ENCODE measurements around the gene KAT2A. TPM values are rescaled to one million over a fixed set of nuclear protein-coding genes. Genes with fewer than 3 reads are reported as not detected.

Gene KAT2A
- 49.1 TPM for polyA plus RNA-seq
- long read RNA-seq, donor 1, partial matches to known transcripts, result 0 of 2 reads
- long read RNA-seq, donor 1, other reads (novel, unspliced or antisense), result 0 of 2 reads
- long read RNA-seq, donor 2, transcript KAT2A-202 (18 exons, 2,990 nt), result major isoform, 6 of 11 reads
- long read RNA-seq, donor 2, partial matches to known transcripts, result 0 of 11 reads
- long read RNA-seq, donor 2, other reads (novel, unspliced or antisense), result 0 of 11 reads
- long read RNA-seq, donor 3, result 0 reads
- long read RNA-seq, donor 4, result 0 reads
- long read RNA-seq, donor 5, partial matches to known transcripts, result 0 of 1 reads
- long read RNA-seq, donor 5, other reads (novel, unspliced or antisense), result 0 of 1 reads
- long read RNA-seq, donor 6, partial matches to known transcripts, result 0 of 6 reads
- long read RNA-seq, donor 6, other reads (novel, unspliced or antisense), result 0 of 6 reads
- long read RNA-seq, donor 7, partial matches to known transcripts, result 0 of 6 reads
- long read RNA-seq, donor 7, other reads (novel, unspliced or antisense), result 0 of 6 reads
- long read RNA-seq, donor 8, partial matches to known transcripts, result 0 of 5 reads
- long read RNA-seq, donor 8, other reads (novel, unspliced or antisense), result 0 of 5 reads
- long read RNA-seq, donor 9, partial matches to known transcripts, result 0 of 6 reads
- long read RNA-seq, donor 9, other reads (novel, unspliced or antisense), result 0 of 6 reads
- long read RNA-seq, donor 10, partial matches to known transcripts, result 5 of 11 reads
- long read RNA-seq, donor 10, other reads (novel, unspliced or antisense), result 0 of 11 reads
- long read RNA-seq, donor 11, partial matches to known transcripts, result 0 of 6 reads
- long read RNA-seq, donor 11, other reads (novel, unspliced or antisense), result 0 of 6 reads

- Histone ChIP-seq H3K27ac (ENCODE audit: low read length) (peak within 1 kb of the TSS; percentile 58), H3K9me3 (ENCODE audit: control insufficient read depth, low read depth, low read length) (no peaks in the 10 kb centered on the region), H3K4me1 (ENCODE audit: control insufficient read depth, insufficient read depth, low read length) (peaks cover 25% of the 10 kb centered on the region), H3K36me3 (ENCODE audit: control insufficient read depth, insufficient read depth, low read length) (peaks cover 37% of the 10 kb centered on the region), H3K27me3 (ENCODE audit: control insufficient read depth, insufficient read depth, low read length) (no peaks in the 10 kb centered on the region), H3K4me3 (ENCODE audit: low read length) (peak within 1 kb of the TSS; percentile 39)
- WGBS (ENCODE audit: insufficient coverage, low lambda C conversion rate), result no CpG with 5 or more reads among the region's 57 CpGs
- peak; percentile 78 to 82 for DNase-seq
These were observed at the start of gene KAT2A for GRCh38 chr17:42120770-42121769. Gene KAT2A, minus strand, starts transcription at chr17:42121367. Its CDS starts 63 bp downstream, at chr17:42121304.

GRCh38 chr17:42169351-42169750 is 48.2 kb upstream of the KAT2A start:
- Histone ChIP-seq H3K9me3 (ENCODE audit: control insufficient read depth, low read depth, low read length) (no peaks in the 10 kb centered on the region), H3K27me3 (ENCODE audit: control insufficient read depth, insufficient read depth, low read length) (peaks cover 11% of the 10 kb centered on the region), H3K36me3 (ENCODE audit: control insufficient read depth, insufficient read depth, low read length) (no peaks in the 10 kb centered on the region), H3K4me1 (ENCODE audit: control insufficient read depth, insufficient read depth, low read length) (no peaks in the 10 kb centered on the region), H3K4me3 (ENCODE audit: low read length) (no peak overlapping the region), H3K27ac (ENCODE audit: low read length) (no peak overlapping the region)
- DNase-seq, result no peak
- WGBS (ENCODE audit: insufficient coverage, low lambda C conversion rate), result no CpG with 5 or more reads among the region's 29 CpGs

- H3K4me1 ChIP-seq (ENCODE audit: control insufficient read depth, insufficient read depth, low read length), result no peaks in the 10 kb centered on the region
- no peak overlapping the region for H3K4me3 ChIP-seq (ENCODE audit: low read length)
- no peaks in the 10 kb centered on the region for H3K9me3 ChIP-seq (ENCODE audit: control insufficient read depth, low read depth, low read length)
- H3K27ac ChIP-seq (ENCODE audit: low read length), result no peak overlapping the region
- H3K27me3 ChIP-seq (ENCODE audit: control insufficient read depth, insufficient read depth, low read length), result peaks cover 8% of the 10 kb centered on the region
- no peaks in the 10 kb centered on the region for H3K36me3 ChIP-seq (ENCODE audit: control insufficient read depth, insufficient read depth, low read length)
- no CpG with 5 or more reads among the region's 8 CpGs for WGBS (ENCODE audit: insufficient coverage, low lambda C conversion rate)
- no peak for DNase-seq
These were observed 46.6 kb upstream of the KAT2A start for GRCh38 chr17:42167807-42168206.

- no peaks in the 10 kb centered on the region for H3K4me1 ChIP-seq (ENCODE audit: control insufficient read depth, insufficient read depth, low read length)
- H3K36me3 ChIP-seq (ENCODE audit: control insufficient read depth, insufficient read depth, low read length), result no peaks in the 10 kb centered on the region
- no CpG with 5 or more reads among the region's 19 CpGs for WGBS (ENCODE audit: insufficient coverage, low lambda C conversion rate)
- no peak overlapping the region for H3K4me3 ChIP-seq (ENCODE audit: low read length)
- no peak overlapping the region for H3K27ac ChIP-seq (ENCODE audit: low read length)
- DNase-seq, result no peak
- no peaks in the 10 kb centered on the region for H3K9me3 ChIP-seq (ENCODE audit: control insufficient read depth, low read depth, low read length)
- peaks cover 5% of the 10 kb centered on the region for H3K27me3 ChIP-seq (ENCODE audit: control insufficient read depth, insufficient read depth, low read length)
These were observed 45.1 kb upstream of the KAT2A start for GRCh38 chr17:42166196-42166763.

GRCh38 chr17:42165751-42166150 is 44.6 kb upstream of the KAT2A start:
- H3K9me3 ChIP-seq (ENCODE audit: control insufficient read depth, low read depth, low read length), result no peaks in the 10 kb centered on the region
- WGBS (ENCODE audit: insufficient coverage, low lambda C conversion rate), result 50% methylated on average over 2 of the region's 6 CpGs
- H3K4me3 ChIP-seq (ENCODE audit: low read length), result no peak overlapping the region
- no peaks in the 10 kb centered on the region for H3K4me1 ChIP-seq (ENCODE audit: control insufficient read depth, insufficient read depth, low read length)
- no peak overlapping the region for H3K27ac ChIP-seq (ENCODE audit: low read length)
- no peak for DNase-seq
- H3K27me3 ChIP-seq (ENCODE audit: control insufficient read depth, insufficient read depth, low read length), result peaks cover 3% of the 10 kb centered on the region
- H3K36me3 ChIP-seq (ENCODE audit: control insufficient read depth, insufficient read depth, low read length), result no peaks in the 10 kb centered on the region

- H3K4me1 ChIP-seq (ENCODE audit: control insufficient read depth, insufficient read depth, low read length), result no peaks in the 10 kb centered on the region
- no peak overlapping the region for H3K27ac ChIP-seq (ENCODE audit: low read length)
- WGBS (ENCODE audit: insufficient coverage, low lambda C conversion rate), result no CpG with 5 or more reads among the region's 22 CpGs
- H3K9me3 ChIP-seq (ENCODE audit: control insufficient read depth, low read depth, low read length), result no peaks in the 10 kb centered on the region
- no peak for DNase-seq
- H3K27me3 ChIP-seq (ENCODE audit: control insufficient read depth, insufficient read depth, low read length), result no peaks in the 10 kb centered on the region
- no peaks in the 10 kb centered on the region for H3K36me3 ChIP-seq (ENCODE audit: control insufficient read depth, insufficient read depth, low read length)
- no peak overlapping the region for H3K4me3 ChIP-seq (ENCODE audit: low read length)
These were observed 42.7 kb upstream of the KAT2A start for GRCh38 chr17:42163696-42164407.

- no peaks in the 10 kb centered on the region for H3K27me3 ChIP-seq (ENCODE audit: control insufficient read depth, insufficient read depth, low read length)
- no peaks in the 10 kb centered on the region for H3K9me3 ChIP-seq (ENCODE audit: control insufficient read depth, low read depth, low read length)
- no CpG with 5 or more reads among the region's 8 CpGs for WGBS (ENCODE audit: insufficient coverage, low lambda C conversion rate)
These were observed 41.9 kb upstream of the KAT2A start for GRCh38 chr17:42163113-42163512.

GRCh38 chr17:42160531-42160910 is 39.4 kb upstream of the KAT2A start:
- no peaks in the 10 kb centered on the region for H3K9me3 ChIP-seq (ENCODE audit: control insufficient read depth, low read depth, low read length)
- WGBS (ENCODE audit: insufficient coverage, low lambda C conversion rate), result 100% methylated on average over 1 of the region's 7 CpGs
- no peak for DNase-seq
- H3K4me1 ChIP-seq (ENCODE audit: control insufficient read depth, insufficient read depth, low read length), result no peaks in the 10 kb centered on the region
- no peaks in the 10 kb centered on the region for H3K36me3 ChIP-seq (ENCODE audit: control insufficient read depth, insufficient read depth, low read length)
- no peaks in the 10 kb centered on the region for H3K27me3 ChIP-seq (ENCODE audit: control insufficient read depth, insufficient read depth, low read length)
- no peak overlapping the region for H3K27ac ChIP-seq (ENCODE audit: low read length)
- H3K4me3 ChIP-seq (ENCODE audit: low read length), result no peak overlapping the region

More at GRCh38 chr17:42163113-42163512, 41.9 kb upstream of the KAT2A start:
- Histone ChIP-seq H3K27ac (ENCODE audit: low read length) (no peak overlapping the region), H3K4me3 (ENCODE audit: low read length) (no peak overlapping the region), H3K36me3 (ENCODE audit: control insufficient read depth, insufficient read depth, low read length) (no peaks in the 10 kb centered on the region), H3K4me1 (ENCODE audit: control insufficient read depth, insufficient read depth, low read length) (no peaks in the 10 kb centered on the region)
- DNase-seq, result no peak

GRCh38 chr17:42159796-42160530 is 38.8 kb upstream of the KAT2A start:
- Histone ChIP-seq H3K9me3 (ENCODE audit: control insufficient read depth, low read depth, low read length) (no peaks in the 10 kb centered on the region), H3K36me3 (ENCODE audit: control insufficient read depth, insufficient read depth, low read length) (no peaks in the 10 kb centered on the region), H3K4me1 (ENCODE audit: control insufficient read depth, insufficient read depth, low read length) (no peaks in the 10 kb centered on the region), H3K27me3 (ENCODE audit: control insufficient read depth, insufficient read depth, low read length) (no peaks in the 10 kb centered on the region), H3K27ac (ENCODE audit: low read length) (no peak overlapping the region), H3K4me3 (ENCODE audit: low read length) (no peak overlapping the region)
- WGBS (ENCODE audit: insufficient coverage, low lambda C conversion rate), result no CpG with 5 or more reads among the region's 14 CpGs
- DNase-seq, result no peak
